ENCODE data around the gene DTX4. TPM values are rescaled to one million over a fixed set of nuclear protein-coding genes. Genes with fewer than 3 reads are reported as not detected.

The DTX4 gene
- total RNA-seq, 1 donor from 2014 or later: 139 TPM

DNA sequence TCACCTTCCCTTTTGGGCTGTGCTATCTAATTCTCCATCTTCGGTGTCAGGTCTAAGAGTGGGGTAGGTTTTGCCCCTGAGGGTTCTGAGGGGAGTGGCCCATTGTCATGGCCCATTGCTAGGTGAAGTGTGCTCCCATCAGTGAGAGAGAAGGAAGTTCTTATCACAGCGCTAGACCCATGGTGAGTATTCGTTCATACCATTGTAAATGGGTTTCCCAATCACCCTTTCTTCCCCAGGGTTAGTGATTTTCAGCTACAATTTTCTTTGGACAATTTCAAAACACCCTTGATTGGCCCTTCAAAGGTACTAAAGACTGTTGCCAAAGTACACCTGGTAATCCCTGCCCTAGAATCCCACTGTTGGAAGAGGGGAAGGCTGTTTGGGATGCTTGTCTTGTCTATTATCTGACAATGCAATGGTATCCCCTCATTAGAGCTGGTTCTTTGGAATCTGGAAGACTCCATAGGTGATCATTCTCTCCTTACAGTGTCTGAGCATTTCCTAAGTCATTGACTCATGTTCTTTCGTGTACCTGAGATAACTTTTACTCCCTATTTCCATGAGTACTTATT lies 20.6 kb downstream of the DTX4 start:
- peaks cover 62% of the 10 kb centered on the region for H3K36me3 Mint-ChIP-seq (ENCODE audit: low read depth)
- no peak for DNase-seq (ENCODE audit: low read depth, low spot score)
- no peak overlapping the region for H3K27ac Mint-ChIP-seq (ENCODE audit: unreplicated experiment)
- H3K27me3 Mint-ChIP-seq (ENCODE audit: low read depth): no peaks in the 10 kb centered on the region
- H3K4me3 Mint-ChIP-seq: no peak overlapping the region
- no peaks in the 10 kb centered on the region for H3K9me3 Mint-ChIP-seq
- peaks cover 50% of the 10 kb centered on the region for H3K4me1 Mint-ChIP-seq
- TF ChIP-seq, protein P1, sequence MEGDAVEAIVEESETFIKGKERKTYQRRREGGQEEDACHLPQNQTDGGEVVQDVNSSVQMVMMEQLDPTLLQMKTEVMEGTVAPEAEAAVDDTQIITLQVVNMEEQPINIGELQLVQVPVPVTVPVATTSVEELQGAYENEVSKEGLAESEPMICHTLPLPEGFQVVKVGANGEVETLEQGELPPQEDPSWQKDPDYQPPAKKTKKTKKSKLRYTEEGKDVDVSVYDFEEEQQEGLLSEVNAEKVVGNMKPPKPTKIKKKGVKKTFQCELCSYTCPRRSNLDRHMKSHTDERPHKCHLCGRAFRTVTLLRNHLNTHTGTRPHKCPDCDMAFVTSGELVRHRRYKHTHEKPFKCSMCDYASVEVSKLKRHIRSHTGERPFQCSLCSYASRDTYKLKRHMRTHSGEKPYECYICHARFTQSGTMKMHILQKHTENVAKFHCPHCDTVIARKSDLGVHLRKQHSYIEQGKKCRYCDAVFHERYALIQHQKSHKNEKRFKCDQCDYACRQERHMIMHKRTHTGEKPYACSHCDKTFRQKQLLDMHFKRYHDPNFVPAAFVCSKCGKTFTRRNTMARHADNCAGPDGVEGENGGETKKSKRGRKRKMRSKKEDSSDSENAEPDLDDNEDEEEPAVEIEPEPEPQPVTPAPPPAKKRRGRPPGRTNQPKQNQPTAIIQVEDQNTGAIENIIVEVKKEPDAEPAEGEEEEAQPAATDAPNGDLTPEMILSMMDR (conservative IDR thresholded peaks at IDR 0.05): no peak

GRCh38 chr11:59193587-59194130 lies 21.7 kb downstream of the DTX4 start:
- no peaks in the 10 kb centered on the region for H3K27me3 Mint-ChIP-seq (ENCODE audit: low read depth)
- TF ChIP-seq, protein P1 (conservative IDR thresholded peaks at IDR 0.05): no peak
- no peaks in the 10 kb centered on the region for H3K9me3 Mint-ChIP-seq
- no peak overlapping the region for H3K27ac Mint-ChIP-seq (ENCODE audit: unreplicated experiment)
- peaks cover 62% of the 10 kb centered on the region for H3K36me3 Mint-ChIP-seq (ENCODE audit: low read depth)
- no peak for DNase-seq (ENCODE audit: low read depth, low spot score)
- H3K4me1 Mint-ChIP-seq: peaks cover 50% of the 10 kb centered on the region
- H3K4me3 Mint-ChIP-seq: no peak overlapping the region

DNA sequence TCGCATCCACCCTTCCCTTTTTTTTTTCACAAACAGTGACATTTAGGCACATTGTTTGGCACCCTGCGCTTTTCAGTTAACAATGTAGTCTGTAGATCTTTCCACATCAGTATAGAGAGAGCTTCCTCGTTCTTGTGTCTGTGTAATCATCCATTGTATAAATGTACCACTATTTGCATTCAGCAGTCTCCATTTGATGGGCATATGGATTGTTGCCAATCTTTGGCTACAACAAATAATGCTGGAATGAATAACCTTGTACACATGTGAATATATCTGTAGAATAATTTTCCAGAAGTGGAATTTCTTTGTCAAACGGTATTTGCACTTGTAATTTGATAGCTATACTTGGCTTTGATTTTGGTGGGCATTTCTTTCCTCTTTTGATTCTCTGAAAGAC lies 23.7 kb downstream of the DTX4 start:
- no peaks in the 10 kb centered on the region for H3K27me3 Mint-ChIP-seq (ENCODE audit: low read depth)
- H3K4me1 Mint-ChIP-seq: peaks cover 47% of the 10 kb centered on the region
- no peak overlapping the region for H3K4me3 Mint-ChIP-seq
- peaks cover 60% of the 10 kb centered on the region for H3K36me3 Mint-ChIP-seq (ENCODE audit: low read depth)
- no peaks in the 10 kb centered on the region for H3K9me3 Mint-ChIP-seq
- no peak for DNase-seq (ENCODE audit: low read depth, low spot score)
- no peak overlapping the region for H3K27ac Mint-ChIP-seq (ENCODE audit: unreplicated experiment)
- TF ChIP-seq, protein P1 (conservative IDR thresholded peaks at IDR 0.05): no peak

DNA sequence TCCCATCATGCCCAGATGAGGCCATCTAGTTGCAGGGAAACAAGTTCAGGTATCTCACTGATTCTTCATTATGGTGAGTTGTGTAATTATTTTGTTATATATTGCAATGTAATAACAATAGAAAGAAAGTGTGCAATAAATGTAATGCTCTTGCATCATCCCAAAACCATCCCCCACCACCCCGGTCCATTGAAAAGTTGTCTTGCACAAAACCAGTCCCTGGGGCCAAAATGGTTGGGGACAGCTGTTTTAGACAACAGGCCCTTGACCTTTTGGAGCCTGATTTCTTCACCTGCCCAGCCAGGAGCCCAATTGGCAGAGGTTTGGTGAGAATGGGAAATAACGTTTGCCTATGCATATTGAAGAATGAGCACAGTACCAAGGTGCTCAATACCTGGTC lies 24.8 kb downstream of the DTX4 start:
- no peak for DNase-seq (ENCODE audit: low read depth, low spot score)
- Mint-ChIP-seq H3K4me3 (no peak overlapping the region), H3K27ac (ENCODE audit: unreplicated experiment) (no peak overlapping the region), H3K4me1 (peaks cover 47% of the 10 kb centered on the region), H3K36me3 (ENCODE audit: low read depth) (peaks cover 64% of the 10 kb centered on the region), H3K27me3 (ENCODE audit: low read depth) (no peaks in the 10 kb centered on the region), H3K9me3 (no peaks in the 10 kb centered on the region)
- TF ChIP-seq, protein P1 (conservative IDR thresholded peaks at IDR 0.05): no peak

GRCh38 chr11:59197991-59198390 lies 26.1 kb downstream of the DTX4 start:
- Mint-ChIP-seq H3K36me3 (ENCODE audit: low read depth) (peaks cover 62% of the 10 kb centered on the region), H3K4me1 (peaks cover 44% of the 10 kb centered on the region), H3K27ac (ENCODE audit: unreplicated experiment) (peak overlapping the region; percentile 25), H3K4me3 (peak overlapping the region; percentile 45), H3K9me3 (no peaks in the 10 kb centered on the region), H3K27me3 (ENCODE audit: low read depth) (no peaks in the 10 kb centered on the region)
- DNase-seq (ENCODE audit: low read depth, low spot score): no peak
- TF ChIP-seq, protein P1 (conservative IDR thresholded peaks at IDR 0.05): no peak
